ENCODE results near the gene H1-8. TPM values are rescaled to one million over a fixed set of nuclear protein-coding genes. Genes with fewer than 3 reads are reported as not detected.

H1-8 gene
- total and polyA plus RNA-seq, 9 of the 15 experiments (the other 6 are each of a cell fraction or from before 2014, with no cell fraction given), result not detected

- H3K4me1 ChIP-seq (replicated peaks in 1 of 2; ENCODE audit: control insufficient read depth in 2 of 2, insufficient read depth in 2 of 2, low read length in 2 of 2), result peaks cover 7 to 39% of the 10 kb centered on the region in 2 experiments; a peak in 4 of 5 replicates
- H3K27ac ChIP-seq (ENCODE audit: extremely low read depth, low read depth, low read length), result no peak overlapping the region
- H4K20me1 ChIP-seq (replicated peaks; ENCODE audit: control insufficient read depth, insufficient read depth, low read length), result no peaks in the 10 kb centered on the region
- WGBS (ENCODE audit: insufficient coverage, low coverage, missing lambda C conversion rate), result 54% methylated on average over 6 of the region's 15 CpGs
- ChIA-PET POLR2A (interaction anchor here (0.6 kb wide), 1 partner anchor 90 kb away, joined by 3 read pairs; no protein-coding TSS in a partner anchor), CTCF (ENCODE audit: low intra/inter-chr PET ratio) (no interaction called here)
- FAIRE-seq (no peak), DNase-seq (ENCODE audit: extremely low read depth in 1 of 4, low spot score in 3 of 4) (no peak), ATAC-seq (no peak)
- H3K9ac ChIP-seq (ENCODE audit: insufficient read depth in 1 of 2, low read depth in 2 of 2, low read length in 2 of 2), result no peak overlapping the region
- no peaks in the 10 kb centered on the region for H3K27me3 ChIP-seq (ENCODE audit: control insufficient read depth in 2 of 2, insufficient read depth in 2 of 2, low read length in 2 of 2)
- no peaks in the 10 kb centered on the region for H3K9me1 ChIP-seq (ENCODE audit: control insufficient read depth, insufficient read depth, low read length)
- no peak overlapping the region for H2AFZ ChIP-seq (ENCODE audit: low read depth, low read length)
- peaks cover 20% of the 10 kb centered on the region; the same call in 1 of the 3 replicates for H3K36me3 ChIP-seq (ENCODE audit: control insufficient read depth, insufficient read depth, low read length)
- H3K9me3 ChIP-seq (replicated peaks; ENCODE audit: control insufficient read depth, insufficient read depth, low read depth, low read length), result no peaks in the 10 kb centered on the region
- no peak overlapping the region for H3K4me2 ChIP-seq (ENCODE audit: insufficient read depth, low read length)
- in situ Hi-C loops (cut with MboI) (no loop called here), intact Hi-C loops (cut with micrococcal nuclease) (no loop called here)
- no peak overlapping the region for H3K4me3 ChIP-seq
- no peaks in the 10 kb centered on the region for H3K79me2 ChIP-seq (ENCODE audit: control insufficient read depth, insufficient read depth, low read length)
- BruUV-seq (replicated peaks), result no TSS peak
- TF ChIP-seq CBFA2T3 (IDR thresholded peaks at IDR 0.05) (no peak), CTCF (IDR thresholded peaks at IDR 0.05 in 2 of 3, conservative IDR thresholded peaks at IDR 0.05 in 1 of 3; ENCODE audit: insufficient read depth in 2 of 3, low read depth in 1 of 3, low read length in 3 of 3) (no peak), KLF16 (IDR thresholded peaks at IDR 0.05) (no peak), E2F4 (CRISPR knock-in tag; IDR thresholded peaks at IDR 0.05; ENCODE audit: low read depth) (no peak), LEF1 (IDR thresholded peaks at IDR 0.05) (no peak), CHD2 (IDR thresholded peaks at IDR 0.05; ENCODE audit: low read depth, low read length) (no peak), EWSR1 (IDR thresholded peaks at IDR 0.05; ENCODE audit: borderline replicate concordance, low read depth, partially characterized antibody) (no peak), TRIM28 (IDR thresholded peaks at IDR 0.05) (no peak), ZNF717 (CRISPR knock-in tag; IDR thresholded peaks at IDR 0.05) (no peak), ZNF79 (CRISPR knock-in tag; IDR thresholded peaks at IDR 0.05; ENCODE audit: low read depth) (no peak), EGR1 (conservative IDR thresholded peaks at IDR 0.05) (no peak), ZNF57 (CRISPR knock-in tag; IDR thresholded peaks at IDR 0.05) (no peak), MIER1 (IDR thresholded peaks at IDR 0.05; ENCODE audit: low read depth) (no peak), ZNF212 (CRISPR knock-in tag; IDR thresholded peaks at IDR 0.05) (no peak), CREBBP (IDR thresholded peaks at IDR 0.05; ENCODE audit: low read depth, low read length) (no peak), ZNF134 (CRISPR knock-in tag; conservative IDR thresholded peaks at IDR 0.05) (no peak), CAMTA2 (CRISPR knock-in tag; conservative IDR thresholded peaks at IDR 0.05) (no peak), ZMIZ1 (IDR thresholded peaks at IDR 0.05; ENCODE audit: low read depth in 2 of 2, low read length in 2 of 2) (no peak)
These were observed 12.2 kb downstream of the H1-8 start for GRCh38 chr3:129555153-129555550.
